ENCODE results near the gene BRICD5. TPM values are rescaled to one million over a fixed set of nuclear protein-coding genes. Genes with fewer than 3 reads are reported as not detected.

The BRICD5 gene
- total RNA-seq, 6 experiments from 2014 or later: 1.1 to 2.6 (median 1.8) TPM

DNA sequence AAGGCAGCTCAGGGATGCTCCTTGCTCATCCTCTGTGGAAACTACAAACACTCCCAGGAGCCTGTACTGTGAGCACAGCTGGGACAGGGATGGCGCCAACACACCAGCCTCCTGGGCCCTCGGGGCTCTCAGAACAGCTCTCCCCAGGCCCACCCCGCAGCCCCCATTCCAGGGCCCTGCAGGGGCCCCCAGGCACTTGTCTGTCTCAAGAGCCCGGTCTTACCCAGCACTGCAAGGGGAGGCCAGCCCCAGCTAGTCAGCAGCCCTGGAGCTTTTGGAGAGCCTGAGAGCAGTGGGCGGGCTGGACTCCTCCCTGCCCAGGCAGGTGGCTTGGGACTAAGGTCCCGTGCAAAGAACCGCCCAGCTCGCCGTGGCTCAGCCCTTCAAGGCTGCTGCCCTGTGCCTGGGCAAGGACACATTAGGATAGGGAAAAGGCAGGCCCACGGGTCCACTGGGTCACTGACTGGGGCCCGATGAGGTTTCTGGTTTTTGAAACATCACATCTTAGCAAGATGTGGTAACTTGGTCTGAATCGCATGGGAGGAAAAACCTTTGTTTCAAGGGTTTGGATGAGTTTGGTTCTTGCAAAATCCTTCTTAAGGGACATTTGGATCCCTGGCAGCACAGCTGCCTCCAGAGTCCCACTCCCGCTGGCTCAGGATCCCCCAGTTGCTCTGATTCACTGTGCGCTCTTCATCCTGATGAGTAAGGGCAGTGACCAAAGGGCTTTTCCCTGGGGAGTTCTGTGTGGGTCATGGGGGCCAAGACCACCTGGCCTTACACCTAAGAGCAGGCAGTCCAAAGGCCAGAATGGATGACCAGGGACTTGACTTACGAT lies 28.4 kb upstream of the BRICD5 start:
- no peak for DNase-seq
- no peaks in the 10 kb centered on the region for H3K9me3 Mint-ChIP-seq
- H3K36me3 Mint-ChIP-seq (ENCODE audit: low read depth): peaks cover 9% of the 10 kb centered on the region
- no peaks in the 10 kb centered on the region for H3K4me1 Mint-ChIP-seq (ENCODE audit: low read depth)
- no peak overlapping the region for H3K4me3 Mint-ChIP-seq
- no peak overlapping the region for H3K27ac Mint-ChIP-seq
- no peaks in the 10 kb centered on the region for H3K27me3 Mint-ChIP-seq (ENCODE audit: insufficient read depth)
- TF ChIP-seq, protein P1, sequence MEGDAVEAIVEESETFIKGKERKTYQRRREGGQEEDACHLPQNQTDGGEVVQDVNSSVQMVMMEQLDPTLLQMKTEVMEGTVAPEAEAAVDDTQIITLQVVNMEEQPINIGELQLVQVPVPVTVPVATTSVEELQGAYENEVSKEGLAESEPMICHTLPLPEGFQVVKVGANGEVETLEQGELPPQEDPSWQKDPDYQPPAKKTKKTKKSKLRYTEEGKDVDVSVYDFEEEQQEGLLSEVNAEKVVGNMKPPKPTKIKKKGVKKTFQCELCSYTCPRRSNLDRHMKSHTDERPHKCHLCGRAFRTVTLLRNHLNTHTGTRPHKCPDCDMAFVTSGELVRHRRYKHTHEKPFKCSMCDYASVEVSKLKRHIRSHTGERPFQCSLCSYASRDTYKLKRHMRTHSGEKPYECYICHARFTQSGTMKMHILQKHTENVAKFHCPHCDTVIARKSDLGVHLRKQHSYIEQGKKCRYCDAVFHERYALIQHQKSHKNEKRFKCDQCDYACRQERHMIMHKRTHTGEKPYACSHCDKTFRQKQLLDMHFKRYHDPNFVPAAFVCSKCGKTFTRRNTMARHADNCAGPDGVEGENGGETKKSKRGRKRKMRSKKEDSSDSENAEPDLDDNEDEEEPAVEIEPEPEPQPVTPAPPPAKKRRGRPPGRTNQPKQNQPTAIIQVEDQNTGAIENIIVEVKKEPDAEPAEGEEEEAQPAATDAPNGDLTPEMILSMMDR (IDR thresholded peaks at IDR 0.05): no peak

DNA sequence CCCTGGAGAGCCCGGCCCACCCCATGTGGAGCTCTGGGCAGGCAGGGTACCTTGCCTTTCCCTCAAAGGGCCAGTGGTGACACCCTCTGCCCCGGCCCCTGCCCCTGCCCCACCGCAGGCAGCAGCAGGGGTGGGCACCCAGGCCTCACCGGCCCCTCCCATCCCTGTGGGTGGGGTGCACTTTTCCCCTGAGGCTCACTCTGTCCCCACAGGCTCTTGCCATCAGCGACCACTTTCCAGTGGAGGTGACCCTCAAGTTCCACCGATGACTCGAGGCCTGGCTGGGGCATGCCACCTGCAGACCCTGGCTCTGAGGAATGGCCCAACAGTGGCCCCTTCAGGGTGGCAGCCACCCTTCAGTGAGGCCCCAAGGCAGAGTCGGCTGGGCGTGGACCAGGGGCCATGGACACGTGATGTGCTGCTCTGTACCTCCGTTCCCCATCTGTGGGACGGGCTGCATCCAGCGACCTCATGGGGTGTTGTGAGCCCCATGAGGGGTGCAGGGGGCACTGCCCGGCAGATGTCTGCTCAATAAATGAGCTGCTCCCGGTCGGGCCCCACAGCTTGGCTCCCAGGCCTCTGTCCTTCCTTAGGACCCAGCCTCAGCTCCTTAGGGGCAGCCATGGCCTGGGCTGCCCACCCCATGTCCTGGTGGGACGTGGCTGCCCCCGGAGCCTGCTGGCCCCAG lies 27.6 kb upstream of the BRICD5 start:
- Mint-ChIP-seq H3K27me3 (ENCODE audit: insufficient read depth) (no peaks in the 10 kb centered on the region; the same call in 1 of the 2 replicates), H3K4me1 (ENCODE audit: low read depth) (no peaks in the 10 kb centered on the region), H3K4me3 (no peak overlapping the region), H3K9me3 (no peaks in the 10 kb centered on the region), H3K36me3 (ENCODE audit: low read depth) (peaks cover 9% of the 10 kb centered on the region), H3K27ac (no peak overlapping the region)
- DNase-seq: no peak
- TF ChIP-seq, protein P1 (IDR thresholded peaks at IDR 0.05): no peak

DNA sequence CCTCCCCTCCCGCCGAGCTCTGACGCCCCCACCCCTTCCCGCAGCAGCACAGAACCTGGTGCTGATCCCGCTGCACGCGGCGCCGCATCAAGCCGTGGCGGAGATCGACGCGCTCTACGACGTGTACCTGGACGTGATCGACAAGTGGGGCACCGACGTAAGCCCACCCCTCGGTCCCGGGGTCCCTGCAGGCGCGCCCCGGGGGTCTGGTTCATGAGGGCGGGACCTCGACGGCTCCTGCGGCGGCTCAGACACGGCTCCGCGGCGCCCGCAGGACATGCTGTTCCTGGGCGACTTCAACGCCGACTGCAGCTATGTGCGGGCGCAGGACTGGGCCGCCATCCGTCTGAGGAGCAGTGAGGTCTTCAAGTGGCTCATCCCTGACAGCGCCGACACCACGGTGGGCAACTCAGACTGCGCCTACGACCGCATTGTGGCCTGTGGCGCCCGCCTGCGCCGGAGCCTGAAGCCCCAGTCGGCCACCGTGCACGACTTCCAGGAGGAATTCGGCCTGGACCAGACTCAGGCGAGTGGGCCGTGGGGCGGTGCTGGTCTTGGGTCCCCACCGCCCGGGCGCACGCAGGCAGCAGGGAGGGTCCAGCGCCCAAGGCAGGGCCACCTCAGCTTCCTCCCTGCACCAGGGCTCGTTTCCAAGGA lies 27.0 kb upstream of the BRICD5 start:
- H3K27me3 Mint-ChIP-seq (ENCODE audit: insufficient read depth): no peaks in the 10 kb centered on the region; the same call in 1 of the 2 replicates
- no peak for DNase-seq
- no peak overlapping the region for H3K4me3 Mint-ChIP-seq
- H3K4me1 Mint-ChIP-seq (ENCODE audit: low read depth): no peaks in the 10 kb centered on the region
- H3K27ac Mint-ChIP-seq: no peak overlapping the region
- H3K36me3 Mint-ChIP-seq (ENCODE audit: low read depth): peaks cover 9% of the 10 kb centered on the region
- no peaks in the 10 kb centered on the region for H3K9me3 Mint-ChIP-seq
- TF ChIP-seq, protein P1 (IDR thresholded peaks at IDR 0.05): no peak

DNA sequence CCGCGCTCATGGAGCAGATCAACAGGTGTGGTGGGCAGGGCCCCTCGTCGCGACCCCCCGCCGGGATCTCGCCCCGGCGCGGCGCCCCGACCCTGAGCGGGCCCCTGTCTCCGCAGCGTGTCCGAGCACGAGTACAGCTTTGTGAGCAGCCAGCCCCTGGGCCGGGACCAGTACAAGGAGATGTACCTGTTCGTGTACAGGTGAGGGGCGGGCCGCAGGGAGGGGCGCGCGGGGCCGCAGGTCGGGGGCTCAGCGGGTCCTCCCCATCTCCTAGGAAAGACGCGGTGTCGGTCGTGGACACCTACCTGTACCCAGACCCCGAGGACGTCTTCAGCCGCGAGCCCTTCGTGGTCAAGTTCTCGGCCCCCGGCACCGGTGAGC lies 26.4 kb upstream of the BRICD5 start:
- H3K36me3 Mint-ChIP-seq (ENCODE audit: low read depth): peaks cover 4% of the 10 kb centered on the region; the same call in 1 of the 2 replicates
- no peak overlapping the region for H3K27ac Mint-ChIP-seq
- H3K4me3 Mint-ChIP-seq: no peak overlapping the region

More for the DNA sequence above, 26.4 kb upstream of the BRICD5 start:
- DNase-seq: no peak
- TF ChIP-seq, protein P1 (IDR thresholded peaks at IDR 0.05): no peak
- Mint-ChIP-seq H3K27me3 (ENCODE audit: insufficient read depth) (no peaks in the 10 kb centered on the region; the same call in 1 of the 2 replicates), H3K9me3 (no peaks in the 10 kb centered on the region), H3K4me1 (ENCODE audit: low read depth) (no peaks in the 10 kb centered on the region)
